ENCODE measurements around the gene MLXIP.
"Not testable (repeated sequence)": the region's sequence is repeated elsewhere in the genome, so short reads cannot be mapped to it uniquely, and the experiment has no call there.

The MLXIP gene

DNA sequence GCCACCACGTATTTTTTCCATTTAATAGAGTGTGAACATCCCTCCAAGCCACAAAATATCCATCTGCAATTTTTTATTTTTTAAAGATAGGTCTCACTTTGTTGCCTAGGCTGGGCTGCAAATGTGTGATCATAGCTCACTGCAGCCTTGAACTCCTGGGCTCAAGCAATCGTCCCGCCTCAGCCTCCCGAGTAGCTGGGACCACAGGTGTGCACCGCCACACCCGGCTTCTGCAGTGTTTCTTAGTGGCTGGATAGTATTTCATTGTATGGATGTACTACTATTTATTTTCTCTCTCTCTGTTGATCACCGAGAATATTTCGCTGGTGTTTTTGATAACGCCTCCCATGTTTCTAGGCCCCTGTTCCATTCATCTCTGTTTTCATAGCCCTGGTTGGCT is 17.5 kb downstream of the MLXIP start:
- DNase-seq (ENCODE audit: low spot score) = no peak

GRCh38 chr12:122096591-122097149 is 18.1 kb downstream of the MLXIP start:
- no peak for DNase-seq (ENCODE audit: low spot score)

- DNase-seq (ENCODE audit: low spot score) = no peak
These were observed 19.0 kb downstream of the MLXIP start for GRCh38 chr12:122097584-122097926.

GRCh38 chr12:122097927-122098756 is 19.6 kb downstream of the MLXIP start:
- DNase-seq (ENCODE audit: low spot score) = peak; percentile 86

DNA sequence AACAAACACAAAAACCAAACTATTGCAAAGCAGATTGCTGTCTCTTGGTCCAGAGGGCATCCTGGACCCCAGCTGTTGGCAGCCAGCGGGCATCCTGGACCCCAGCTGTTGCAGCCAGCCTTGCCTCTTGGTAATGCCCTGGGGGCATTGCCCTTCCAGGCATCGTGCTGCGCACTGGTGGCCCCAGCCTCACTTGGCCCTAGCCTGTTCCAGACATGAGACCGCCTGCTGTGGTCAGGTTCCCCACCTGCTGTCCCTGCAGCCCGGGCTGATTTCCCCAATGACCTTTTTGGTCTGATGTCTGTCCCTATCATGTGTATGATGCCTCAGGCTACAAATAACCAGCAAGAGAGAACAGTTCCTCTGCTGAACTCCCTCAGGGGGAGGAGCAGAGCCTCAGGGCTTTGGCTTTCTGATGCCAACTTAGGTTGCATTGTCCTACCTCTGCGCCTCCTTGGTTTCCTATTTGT is 20.8 kb downstream of the MLXIP start:
- DNase-seq (ENCODE audit: low spot score) = no peak

- no peak for DNase-seq (ENCODE audit: low spot score)
These were observed 21.3 kb downstream of the MLXIP start for GRCh38 chr12:122099856-122100255.

DNA sequence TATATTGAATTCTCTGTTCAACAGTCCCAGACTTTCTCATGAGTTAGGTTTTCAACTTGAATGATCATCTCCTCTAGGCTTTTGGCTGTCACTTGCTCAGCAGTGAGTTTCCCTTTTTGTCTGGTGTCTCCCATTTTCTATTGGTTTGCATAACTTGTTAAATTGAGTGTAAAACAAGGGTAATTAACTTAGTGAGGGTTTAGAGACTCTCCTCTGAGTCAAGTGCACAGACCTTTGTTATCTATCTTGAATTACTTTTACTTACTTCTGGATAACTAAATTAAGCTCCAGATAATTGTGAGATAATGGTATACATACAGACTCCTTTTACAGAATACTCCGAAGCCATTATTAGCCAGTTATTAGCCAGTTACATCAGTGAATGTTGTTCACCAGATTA is 22.0 kb downstream of the MLXIP start:
- no peak for DNase-seq (ENCODE audit: low spot score)

DNA sequence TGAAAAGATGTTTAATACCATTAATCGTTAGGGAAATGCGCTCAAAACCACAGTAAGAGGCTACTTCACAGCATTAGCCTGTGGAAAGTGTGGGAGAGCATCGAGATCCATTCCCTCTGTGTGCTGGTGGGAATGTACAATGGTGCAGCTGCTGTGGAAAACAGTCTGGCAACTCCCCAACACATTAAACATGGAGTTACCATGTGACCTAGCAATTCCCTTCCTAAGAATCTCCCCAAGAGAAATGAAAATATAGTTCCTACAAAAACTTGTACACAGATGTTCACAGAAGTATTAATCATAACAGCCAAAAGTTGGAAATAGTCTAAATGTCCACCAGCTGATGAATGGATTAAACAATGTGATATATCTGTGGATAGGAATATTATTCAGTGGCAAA is 23.8 kb downstream of the MLXIP start:
- no peak for DNase-seq (ENCODE audit: low spot score)

GRCh38 chr12:122104844-122105243 is 26.3 kb downstream of the MLXIP start:
- no peak for DNase-seq (ENCODE audit: low spot score)

- not testable (repeated sequence) for DNase-seq (ENCODE audit: low spot score)
These were observed 26.9 kb downstream of the MLXIP start for GRCh38 chr12:122105496-122105895.

DNA sequence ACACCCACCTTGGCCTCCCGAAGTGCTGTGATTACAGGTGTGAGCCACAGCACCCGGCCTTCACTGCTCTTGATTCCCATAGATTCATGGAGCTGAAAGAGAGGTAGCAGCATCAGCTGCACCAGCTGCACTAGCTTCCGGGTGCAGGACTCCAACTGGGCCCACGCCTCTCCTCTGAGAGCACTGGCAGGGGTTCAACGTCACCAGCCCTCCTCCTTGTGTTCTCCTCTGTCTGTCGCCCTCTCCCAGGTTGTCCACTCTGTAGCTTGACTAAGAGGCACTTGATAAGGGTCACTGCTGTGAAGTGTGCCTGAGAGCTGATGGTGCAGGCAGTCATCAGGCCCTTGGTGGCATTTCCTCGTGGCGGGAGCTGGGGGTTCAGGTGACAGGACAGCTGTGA is 28.3 kb downstream of the MLXIP start:
- no peak for DNase-seq (ENCODE audit: low spot score)

DNA sequence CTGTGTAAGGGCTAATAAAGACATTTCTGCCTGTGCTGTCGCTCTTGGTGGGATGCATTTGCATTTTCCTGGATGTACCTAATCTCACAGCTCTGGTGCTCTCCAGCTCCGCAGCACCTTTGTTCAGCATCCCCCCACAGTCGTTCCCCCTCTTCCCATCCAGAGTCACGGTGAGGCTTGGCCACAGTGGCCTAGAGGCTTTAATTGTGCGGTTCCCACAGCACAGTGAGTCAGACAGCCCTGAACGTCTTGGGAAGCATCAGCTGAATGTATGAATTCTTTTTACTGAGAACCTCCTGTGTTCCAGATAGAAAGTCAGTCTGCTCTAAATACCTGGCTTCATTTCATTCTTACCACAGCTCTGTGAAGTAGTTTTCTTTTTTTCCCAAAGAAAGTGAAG is 28.7 kb downstream of the MLXIP start:
- no peak for DNase-seq (ENCODE audit: low spot score)

GRCh38 chr12:122111089-122111641 is 32.6 kb downstream of the MLXIP start:
- no peak for DNase-seq (ENCODE audit: low spot score)

DNA sequence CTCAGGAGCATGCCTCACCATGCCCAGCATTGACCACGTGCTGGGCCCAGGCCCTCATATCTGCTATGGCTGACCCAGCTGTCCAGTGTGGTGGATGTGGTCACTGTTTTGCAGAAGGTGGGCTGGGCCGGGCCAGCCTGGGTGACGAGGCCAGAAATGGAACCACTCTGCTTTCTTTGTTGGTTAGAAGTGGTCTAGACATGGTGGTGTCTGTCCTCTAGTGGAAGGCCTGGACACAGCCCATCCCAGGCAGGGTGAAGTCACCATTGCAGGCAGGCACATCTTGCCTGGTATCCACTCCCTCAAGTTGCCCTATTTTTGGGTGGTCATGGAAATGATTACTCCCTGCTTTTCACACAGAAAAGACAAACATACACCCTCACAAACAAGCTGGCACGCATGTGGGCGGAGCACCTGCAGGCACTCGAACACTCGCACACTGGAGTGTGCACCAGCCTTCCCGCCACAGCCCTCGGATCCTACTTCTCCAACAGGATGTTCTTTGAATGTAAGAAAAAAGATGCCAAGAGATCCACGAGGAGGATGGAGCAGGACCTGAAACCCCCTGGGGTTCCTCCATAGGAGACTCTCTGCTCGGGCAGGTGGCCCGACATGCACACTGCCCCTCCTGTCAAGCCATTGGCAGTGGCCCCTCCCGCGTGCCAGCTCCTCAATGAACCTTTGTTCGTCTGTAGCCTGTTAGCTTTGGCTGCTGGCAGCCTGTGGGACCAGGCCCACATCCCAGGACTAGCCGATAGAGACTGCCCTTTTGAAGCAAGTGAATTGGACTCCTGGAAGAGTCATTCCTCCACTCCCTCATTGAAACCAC is 38.4 kb downstream of the MLXIP start:
- peak; percentile 92 for DNase-seq (ENCODE audit: low spot score)

DNA sequence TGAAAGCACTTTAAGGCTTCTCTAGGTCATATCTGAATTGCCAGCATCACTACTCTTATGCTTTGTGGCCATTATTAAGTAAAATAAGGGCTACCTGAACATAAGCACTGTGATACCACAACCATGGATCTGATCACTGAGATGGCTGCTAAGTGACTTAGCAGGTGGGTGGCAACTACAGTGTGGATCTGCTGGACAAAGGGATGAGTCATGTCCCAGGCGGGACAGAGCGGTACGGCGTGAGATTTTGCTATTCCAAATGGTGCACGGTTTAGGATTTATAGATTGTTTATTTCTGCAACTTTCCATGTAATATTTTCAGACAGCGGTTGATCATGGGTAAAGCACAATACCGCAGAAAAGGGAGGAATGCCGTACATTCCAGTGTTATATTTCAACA is 39.4 kb downstream of the MLXIP start:
- no peak for DNase-seq (ENCODE audit: low spot score)

DNA sequence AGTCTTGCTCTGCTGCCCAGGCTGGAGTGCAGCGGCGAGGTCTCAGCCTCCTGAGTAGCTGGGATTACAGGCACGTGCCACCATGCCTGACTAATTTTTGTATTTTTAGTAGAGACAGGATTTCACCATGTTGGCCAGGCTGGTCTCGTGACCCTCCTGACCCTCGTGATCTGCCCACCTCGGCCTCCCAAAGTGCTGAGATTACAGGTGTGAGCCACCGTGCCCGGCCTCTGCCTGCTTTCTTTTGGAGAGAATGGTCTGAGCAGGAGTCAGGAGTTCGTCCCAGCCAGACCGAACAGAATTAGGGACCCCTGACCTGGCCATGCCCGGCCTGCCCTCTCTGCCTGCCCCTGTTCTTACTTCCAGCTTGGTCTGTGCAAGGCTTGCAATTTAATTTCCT is 42.8 kb downstream of the MLXIP start:
- DNase-seq (ENCODE audit: low spot score) = not testable (repeated sequence)

DNA sequence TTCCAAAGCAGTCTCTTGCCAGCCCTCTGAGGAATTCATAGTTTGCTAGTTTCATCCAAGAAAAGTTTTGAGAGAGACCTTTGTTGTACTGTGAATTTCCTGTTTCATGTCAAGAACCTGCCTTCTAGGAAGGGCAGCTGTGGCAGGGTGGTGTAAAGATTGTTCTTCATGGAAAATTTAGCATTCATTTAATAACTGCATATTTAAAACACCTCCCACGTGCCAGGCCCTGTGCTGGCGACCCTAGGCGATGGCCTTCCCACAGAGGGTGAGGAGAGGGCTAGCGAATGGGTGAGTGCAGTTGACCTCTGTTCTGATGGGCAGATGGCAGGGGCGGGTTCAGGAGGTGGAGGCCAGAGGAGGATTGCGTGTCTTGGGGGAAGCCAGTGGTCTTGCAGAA is 43.2 kb downstream of the MLXIP start:
- no peak for DNase-seq (ENCODE audit: low spot score)

DNA sequence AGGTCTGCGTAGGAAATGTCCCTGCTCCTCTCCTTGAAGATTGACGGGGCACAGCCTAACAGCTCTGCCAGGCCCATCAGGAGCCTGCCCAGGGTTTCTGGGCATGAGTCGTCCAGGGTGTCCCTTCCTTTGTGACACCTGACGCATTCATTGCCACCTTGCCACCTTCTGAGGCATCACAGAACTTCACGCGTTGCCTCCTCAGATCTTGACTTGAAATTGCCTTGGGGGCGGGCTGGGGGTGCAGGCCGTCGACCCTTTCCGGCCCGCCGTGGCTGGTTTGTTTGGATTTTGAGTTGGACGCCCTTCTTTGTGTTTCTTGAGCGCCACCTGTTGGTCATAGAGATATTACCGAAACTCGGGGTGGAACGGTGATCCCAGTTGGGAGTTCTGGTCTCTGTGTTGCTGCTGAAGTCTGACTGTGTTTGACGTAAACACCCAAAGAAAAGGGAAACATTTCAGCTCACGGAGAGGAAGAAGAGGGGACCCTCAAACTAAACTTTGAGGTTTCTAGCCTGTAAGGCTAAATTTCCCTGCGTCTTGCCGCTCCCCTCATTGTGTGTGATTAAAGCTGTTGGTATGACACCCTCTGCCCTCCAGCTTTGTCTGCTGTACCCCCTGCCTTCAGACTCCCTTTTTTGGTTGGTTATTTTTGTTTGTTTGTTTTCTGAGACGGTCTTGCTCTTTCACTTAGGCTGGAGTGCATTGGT is 44.6 kb downstream of the MLXIP start:
- DNase-seq (ENCODE audit: low spot score) = peak; percentile 68

- DNase-seq (ENCODE audit: low spot score) = no peak
These were observed 45.2 kb downstream of the MLXIP start for GRCh38 chr12:122123761-122124145.

DNA sequence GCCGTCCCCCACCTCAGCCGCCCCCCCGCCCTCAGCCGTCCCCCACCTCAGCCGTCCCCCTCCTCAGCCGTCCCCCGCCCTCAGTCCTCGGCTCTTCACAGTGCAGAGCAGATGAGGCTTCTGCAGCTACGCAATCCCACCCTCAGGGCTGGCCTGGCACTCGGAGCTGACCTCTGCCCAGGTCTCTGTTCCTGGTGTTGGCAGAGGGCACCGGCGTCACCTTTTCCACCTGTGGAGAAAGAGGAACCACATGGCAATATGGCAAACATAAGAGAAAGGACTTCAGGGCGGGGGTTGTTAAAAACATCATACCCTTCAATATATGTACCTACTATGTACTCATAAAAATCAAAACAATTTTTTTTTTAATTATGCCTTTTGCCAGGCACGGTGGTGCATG is 45.8 kb downstream of the MLXIP start:
- DNase-seq (ENCODE audit: low spot score) = no peak

- no peak for DNase-seq (ENCODE audit: low spot score)
These were observed 47.1 kb downstream of the MLXIP start for GRCh38 chr12:122125452-122126341.
